Sigmoid colon (tissue), 4 donors: ENCODE results near the gene SHC3.

Experiments
- POLR2A ChIP-seq, 2 donors: fragments of 450-650 bp; IDR thresholded peaks; one replicate each; pipeline ENCODE4 v1.6.1; 2016; ENCODE audit warnings: antibody characterized with exemption in 2 of 2, mild to moderate bottlenecking in 2 of 2, moderate library complexity in 2 of 2
- POLR2AphosphoS5 ChIP-seq, 4 donors: sonication (generic); formaldehyde crosslinking; IDR thresholded peaks; one replicate each; pipeline ENCODE4 v1.6.1; 2017; ENCODE audit warnings: antibody characterized with exemption in 4 of 4

- TF ChIP-seq POLR2A (IDR thresholded peaks at IDR 0.05): no peak
- TF ChIP-seq POLR2AphosphoS5 (IDR thresholded peaks at IDR 0.05): no peak
These were observed 123.6 kb downstream of the SHC3 start for GRCh38 chr9:89054865-89055495.
